Lung (tissue), 12 donors: ENCODE data around the gene BEX3. TPM values are rescaled to one million over a fixed set of nuclear protein-coding genes. Genes with fewer than 3 reads are reported as not detected.

Experiments
- ATAC-seq: fragments of 200-7000 bp; cut with Tn5 transposase; one replicate; pipeline ENCODE4 v1.9.1; 2020; ENCODE audit warnings: moderate number of reproducible peaks; ENCODE audit not compliant: insufficient read depth, low FRiP score
- DNase-seq, 3 donors: peaks; one replicate each; pipeline ENCODE4 v3.0.0-alpha.2; 2013 to 2017
- H3K27ac ChIP-seq, 2 donors: one replicate each; pipeline ENCODE4 v1.5.1; 2013; ENCODE audit warnings: mild to moderate bottlenecking in 2 of 2, moderate library complexity in 2 of 2, control low read depth in 1 of 2, inconsistent platforms in 1 of 2, low read depth in 1 of 2, low read length in 1 of 2
- H3K27me3 ChIP-seq, 3 donors: one replicate each; pipeline ENCODE4 v1.5.1; 2013; ENCODE audit warnings: low read length in 2 of 3; ENCODE audit not compliant: control insufficient read depth in 3 of 3, insufficient read depth in 3 of 3
- H3K36me3 ChIP-seq, 4 donors: one replicate each; pipeline ENCODE4 v1.5.1; 2013; ENCODE audit warnings: low read length in 4 of 4, mild to moderate bottlenecking in 1 of 4, moderate library complexity in 1 of 4; ENCODE audit not compliant: control insufficient read depth in 4 of 4, insufficient read depth in 4 of 4
- H3K4me1 ChIP-seq, 5 donors: one replicate each; pipeline ENCODE4 v1.5.1; 2013; ENCODE audit warnings: low read length in 5 of 5, mild to moderate bottlenecking in 2 of 5, moderate library complexity in 1 of 5; ENCODE audit not compliant: control insufficient read depth in 5 of 5, insufficient read depth in 5 of 5
- H3K4me3 ChIP-seq: one replicate; pipeline ENCODE4 v1.5.1; 2013; ENCODE audit warnings: mild to moderate bottlenecking, control low read depth, moderate library complexity
- H3K9ac ChIP-seq, 2 donors: one replicate each; pipeline ENCODE4 v1.5.1; 2013; ENCODE audit warnings: low read length in 2 of 2, control low read depth in 1 of 2; ENCODE audit not compliant: insufficient read depth in 1 of 2
- H3K9me3 ChIP-seq, 4 donors: one replicate each; pipeline ENCODE4 v1.5.1; 2013; ENCODE audit warnings: low read length in 3 of 4, mild to moderate bottlenecking in 1 of 4, moderate library complexity in 1 of 4; ENCODE audit not compliant: control insufficient read depth in 4 of 4, insufficient read depth in 3 of 4
- CTCF ChIP-seq: IDR thresholded peaks from 2 replicates; pipeline ENCODE4 v1.5.1; 2012; ENCODE audit warnings: mild to moderate bottlenecking; ENCODE audit errors: control extremely low read depth, extremely low read depth
- WGBS, 2 donors: extraction: QIAGEN DNeasy Blood & Tissue Kit; methylation state at CpG; one replicate each; pipeline ENCODE4 v1.1.7; 2013; 5-methylcytosine and 5-hydroxymethylcytosine counted together
- polyA plus RNA-seq, 2 donors: library from polyadenylated mRNA; stranded (reverse); fragments of 200-250 nt; gene quantifications; one replicate each; pipeline ENCODE4 v1.2.1, GENCODE V29; 2013
- total RNA-seq, 2 donors: library from RNA; depleted of rRNA in 1 of 2; stranded (reverse); fragments of >200 nt in 1 of 2; gene quantifications; one replicate each; pipeline ENCODE4 v1.2.1, GENCODE V29; 2014 to 2021
- donor health status: control.
- donor health status: control.
- donor health status: Bipolar disorder and iron deficiency.
- donor health status: healthy.
- donor health status: DM: yes; HTN: yes; CAD: no.

The BEX3 gene
- total and polyA plus RNA-seq, 4 donors = 79.7 to 145 (median 96.4) TPM

- no peak for ATAC-seq
- WGBS, 2 donors = 59 to 78% methylated on average over 27 to 29 of the region's 29 CpGs
- Histone ChIP-seq H3K4me1 (peaks cover 0 to 3% (median 0%) of the 10 kb centered on the region in 5 donors), H3K9me3 (no peaks in the 10 kb centered on the region), H3K27me3 (peaks cover 7 to 54% (median 26%) of the 10 kb centered on the region in 3 donors), H3K9ac (no peak overlapping the region), H3K36me3 (no peaks in the 10 kb centered on the region), H3K27ac (no peak overlapping the region), H3K4me3 (no peak overlapping the region)
- no peak for TF ChIP-seq CTCF
- no peak for DNase-seq
Measured at GRCh38 chrX:103347682-103348397, 28.5 kb upstream of the BEX3 start.

GRCh38 chrX:103356130-103356798 is 20.1 kb upstream of the BEX3 start, which contains the start of gene TCEAL9:
TSS of gene TCEAL9 (plus strand) at chrX:103356506. CDS start at chrX:103357685, 1,179 bp downstream.
- Histone ChIP-seq H3K4me1 (peaks cover 0 to 4% (median 0%) of the 10 kb centered on the region in 5 donors), H3K9ac (peak within 1 kb of the TSS; percentile 97 to 98), H3K4me3 (peak within 1 kb of the TSS; percentile 62), H3K9me3 (no peaks in the 10 kb centered on the region), H3K36me3 (no peaks in the 10 kb centered on the region), H3K27me3 (peaks cover 0 to 22% (median 3%) of the 10 kb centered on the region in 3 donors), H3K27ac (peak within 1 kb of the TSS; percentile 77 to 89)
- peak; percentile 79 for ATAC-seq
- TF ChIP-seq CTCF = no peak
- peak; percentile 90 to 95 (median 93) for DNase-seq
- WGBS, 2 donors = 0 to 27% methylated on average over 18 of the region's 18 CpGs

GRCh38 chrX:103356858-103357257 is 19.5 kb upstream of the BEX3 start:
- Histone ChIP-seq H3K4me3 (peak overlapping the region; percentile 62), H3K36me3 (no peaks in the 10 kb centered on the region), H3K4me1 (peaks cover 0 to 4% (median 0%) of the 10 kb centered on the region in 5 donors), H3K27me3 (peaks cover 0 to 18% (median 3%) of the 10 kb centered on the region in 3 donors), H3K9ac (peak overlapping the region; percentile 97 to 98), H3K27ac (peak overlapping the region; percentile 77 to 89), H3K9me3 (no peaks in the 10 kb centered on the region)
- DNase-seq = peak; percentile 38 to 66 (median 55)
- peak; percentile 38 for ATAC-seq
- TF ChIP-seq CTCF = no peak
- WGBS, 2 donors = 2 to 15% methylated on average over 9 to 13 of the region's 13 CpGs
